Measurements from ENCODE around the gene FBL.

The FBL gene

GRCh38 chr19:39867133-39867532 is 21.0 kb upstream of the FBL start:
- no peak overlapping the region for H3K4me3 ChIP-seq (ENCODE audit: low read depth, low read length)
- DNase-seq (ENCODE audit: low read depth, low spot score) = no peak
- ChIA-PET POLR2A (no interaction called here), CTCF (interaction anchor here (1.3 kb wide), 1 partner anchor 24 kb away, joined by 3 read pairs; no protein-coding TSS in a partner anchor)
- TF ChIP-seq CTCF (IDR thresholded peaks at IDR 0.05; ENCODE audit: insufficient read depth, low read length, missing control alignments) = no peak

GRCh38 chr19:39865953-39866352 is 19.8 kb upstream of the FBL start:
- CTCF ChIA-PET = interaction anchor here (1.3 kb wide), 1 partner anchor 22 kb away, joined by 3 read pairs; no protein-coding TSS in a partner anchor
- no peak overlapping the region for H3K4me3 ChIP-seq (ENCODE audit: low read depth, low read length)
- DNase-seq (ENCODE audit: low read depth, low spot score) = no peak
- POLR2A ChIA-PET = no interaction called here
- TF ChIP-seq CTCF (IDR thresholded peaks at IDR 0.05; ENCODE audit: insufficient read depth, low read length, missing control alignments) = no peak

DNA sequence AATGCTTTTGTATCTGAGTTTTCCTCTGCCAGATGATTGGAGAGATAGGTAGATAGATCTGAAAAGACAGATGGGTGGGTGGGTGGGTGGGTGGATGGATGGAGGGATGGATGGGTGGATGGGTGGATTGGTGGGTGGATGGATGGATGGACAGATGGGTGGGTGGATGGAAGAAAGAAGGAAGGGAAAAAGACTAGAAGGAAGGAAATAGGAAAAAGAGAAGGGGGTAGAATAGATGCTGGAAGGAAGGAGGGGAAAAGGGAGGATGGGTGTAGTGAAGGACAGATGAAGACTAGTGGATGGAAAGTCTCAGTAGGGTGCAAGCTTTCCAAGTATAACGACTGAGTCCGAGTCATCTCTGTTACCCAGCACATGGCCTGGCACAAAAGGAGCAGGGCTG is 19.0 kb upstream of the FBL start:
- no peak overlapping the region for H3K4me3 ChIP-seq (ENCODE audit: low read depth, low read length)
- no peak for TF ChIP-seq CTCF (IDR thresholded peaks at IDR 0.05; ENCODE audit: insufficient read depth, low read length, missing control alignments)
- no peak for DNase-seq (ENCODE audit: low read depth, low spot score)
- ChIA-PET CTCF (interaction anchor here (0.7 kb wide), 1 partner anchor 22 kb away, joined by 3 read pairs; no protein-coding TSS in a partner anchor), POLR2A (no interaction called here)

DNA sequence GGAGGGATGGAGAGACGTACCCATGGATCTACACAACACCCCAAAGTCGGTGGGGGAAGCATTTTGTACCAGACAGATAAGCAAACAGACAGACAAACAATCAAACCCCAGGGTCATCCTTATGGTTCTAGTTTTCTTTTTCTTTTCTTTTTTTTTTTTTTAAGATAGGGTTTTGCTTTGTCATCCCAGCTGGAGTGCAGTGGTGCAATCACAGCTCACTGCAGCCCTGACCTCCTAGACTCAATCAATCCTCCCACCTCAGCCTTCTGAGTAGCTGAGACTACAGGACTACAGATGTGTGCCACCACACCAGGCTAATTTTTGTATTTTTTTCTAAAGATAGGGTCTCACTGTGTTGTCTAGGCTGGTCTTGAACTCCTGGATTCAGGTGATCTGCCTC is 17.9 kb upstream of the FBL start:
- ChIA-PET POLR2A (no interaction called here), CTCF (no interaction called here)
- TF ChIP-seq CTCF (IDR thresholded peaks at IDR 0.05; ENCODE audit: insufficient read depth, low read length, missing control alignments) = no peak
- DNase-seq (ENCODE audit: low read depth, low spot score) = no peak
- no peak overlapping the region for H3K4me3 ChIP-seq (ENCODE audit: low read depth, low read length)

- ChIA-PET CTCF (no interaction called here), POLR2A (no interaction called here)
- TF ChIP-seq CTCF (IDR thresholded peaks at IDR 0.05; ENCODE audit: insufficient read depth, low read length, missing control alignments) = no peak
- no peak overlapping the region for H3K4me3 ChIP-seq (ENCODE audit: low read depth, low read length)
- no peak for DNase-seq (ENCODE audit: low read depth, low spot score)
Observed at GRCh38 chr19:39858541-39858940, 12.4 kb upstream of the FBL start.

DNA sequence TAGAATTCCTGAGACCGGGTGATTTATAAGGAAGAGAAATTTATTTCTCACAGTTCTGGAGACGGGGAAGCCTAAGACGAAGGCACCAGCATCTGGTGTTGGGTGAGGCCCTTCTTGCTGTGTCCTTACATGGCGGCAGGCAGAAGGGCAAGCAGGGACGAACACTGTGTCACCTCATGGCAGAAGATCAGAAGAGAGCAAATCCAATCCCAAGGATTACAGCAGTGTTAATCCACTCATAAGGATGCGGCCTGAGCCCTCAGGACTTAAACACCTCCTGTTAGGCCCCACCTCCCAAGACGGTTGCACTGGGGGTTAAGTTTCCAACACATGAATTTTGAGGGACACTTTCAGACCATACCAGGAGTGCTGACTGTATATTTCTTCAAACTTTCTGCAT is 6.7 kb upstream of the FBL start:
- DNase-seq (ENCODE audit: low read depth, low spot score) = no peak
- TF ChIP-seq CTCF (IDR thresholded peaks at IDR 0.05; ENCODE audit: insufficient read depth, low read length, missing control alignments) = no peak
- H3K4me3 ChIP-seq (ENCODE audit: low read depth, low read length) = no peak overlapping the region
- ChIA-PET POLR2A (no interaction called here), CTCF (no interaction called here)
